Right lobe of liver (tissue), 6 donors: Measurements from ENCODE around the gene CEMIP2. TPM values are rescaled to one million over a fixed set of nuclear protein-coding genes. Genes with fewer than 3 reads are reported as not detected.

Source experiments
- ATAC-seq, 4 donors: fragments of 200-7000 bp; cut with Tn5 transposase; one replicate each; pipeline ENCODE4 v1.9.1; 2020; ENCODE audit warnings: mild to moderate bottlenecking in 4 of 4, moderate library complexity in 4 of 4
- DNase-seq, 3 donors: peaks; one replicate each; pipeline ENCODE4 v3.0.0-alpha.2; 2020
- H3K27ac ChIP-seq, 3 donors: fragments of 200-600 bp; one replicate each; pipeline ENCODE4 v1.8.0; 2022
- H3K27me3 ChIP-seq, 2 donors: fragments of 200-600 bp; one replicate each; pipeline ENCODE4 v1.8.0; 2022
- H3K36me3 ChIP-seq, 4 donors: fragments of 200-600 bp; sonication (generic) in 1 of 4; one replicate each; pipeline versions ENCODE4 v1.5.1 to v1.8.0; 2017 to 2022; ENCODE audit warnings: control low read depth in 1 of 4
- H3K4me1 ChIP-seq, 4 donors: fragments of 200-600 bp; sonication (generic) in 1 of 4; one replicate each; pipeline versions ENCODE4 v1.5.1 to v1.8.0; 2017 to 2022; ENCODE audit warnings: control low read depth in 1 of 4
- H3K4me3 ChIP-seq, 3 donors: fragments of 200-600 bp; one replicate each; pipeline ENCODE4 v1.8.0; 2022
- H3K9me3 ChIP-seq, 4 donors: fragments of 200-600 bp; sonication (generic) in 1 of 4; one replicate each; pipeline versions ENCODE4 v1.5.1 to v1.8.0; 2017 to 2022; ENCODE audit warnings: control low read depth in 1 of 4
- POLR2A ChIP-seq: fragments of 450-650 bp; IDR thresholded peaks from one replicate; pipeline ENCODE4 v1.6.1; 2017; ENCODE audit warnings: antibody characterized with exemption, mild to moderate bottlenecking
- WGBS: methylation state at CpG from one replicate; pipeline ENCODE4 v1.1.6; 2018; ENCODE audit warnings: low coverage, low lambda C conversion rate; ENCODE audit not compliant: insufficient coverage; ENCODE audit errors: missing lambda C conversion rate; 5-methylcytosine and 5-hydroxymethylcytosine counted together
- intact Hi-C, 2 donors: fragments of 100-400 bp; cut with DNase I; formaldehyde crosslinking; loops; one replicate each; pipeline versions ENCODE4 v1.11.2 to v1.14.1; 2022
- total RNA-seq, 6 experiments: library from RNA; depleted of rRNA in 2 of 6; stranded (reverse); fragments of >200 nt in 2 of 6; fragmentation: NEBNext Ultra II Directional in 3 of 6; extraction: Animal tissue kit (Norgen Biotek cat#: 25700) in 3 of 6; gene quantifications; one replicate each; pipeline versions ENCODE4 v1.1.0 to v1.2.4, GENCODE V29; 2016 to 2023
- TF ChIP-seq, protein P1 (sequence below), 4 donors: fragments of 200-600 bp in 3 of 4; fragments of 450-650 bp in 1 of 4; IDR thresholded peaks; one replicate each; pipeline versions ENCODE4 v1.5.1 to v1.8.0; 2016 to 2022; ENCODE audit warnings: antibody characterized with exemption in 4 of 4, mild to moderate bottlenecking in 2 of 4
- donor health status: DM: no; HTN: yes; CAD: no.
- donor health status: DM: no; HTN: no; CAD: no.
- donor health status: DM: no; HTN: no; CAD: no.
- donor health status: DM: no; HTN: yes; CAD: no.
- donor health status: DM: no; HTN: yes; CAD: no.

The CEMIP2 gene
- total RNA-seq, 6 experiments from 2014 or later: 40.9 to 92.8 (median 56.5) TPM

DNA sequence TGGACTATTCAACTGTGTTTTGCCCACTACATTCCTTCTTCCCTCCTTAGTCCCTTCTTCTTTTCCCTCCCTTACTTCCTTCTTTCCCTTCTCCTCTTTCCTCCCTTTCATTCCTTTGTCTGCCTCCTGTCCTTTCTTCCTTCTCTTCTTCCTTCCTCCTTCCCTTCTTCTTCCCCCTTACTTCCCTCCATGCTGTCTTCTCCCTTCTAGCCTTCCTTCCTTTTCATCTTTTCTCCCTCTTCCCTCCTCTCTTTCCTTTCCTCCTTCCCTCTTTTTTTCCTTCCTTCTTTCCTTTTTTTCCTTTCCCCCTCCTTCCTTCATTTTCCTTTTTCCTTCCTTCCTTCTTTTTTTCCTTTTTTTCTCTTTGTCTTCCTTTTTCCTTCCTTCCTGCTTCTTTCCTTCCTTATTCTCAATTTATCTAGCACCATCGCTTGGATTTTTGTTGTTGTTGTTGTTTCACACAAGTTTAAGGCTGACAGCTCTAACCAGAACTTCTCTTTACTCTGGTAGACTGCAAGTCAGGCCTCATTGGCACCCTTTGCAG, 123.4 kb downstream of the CEMIP2 start:
- no peaks in the 10 kb centered on the region for H3K27me3 ChIP-seq
- H3K36me3 ChIP-seq: no peaks in the 10 kb centered on the region
- H3K9me3 ChIP-seq: no peaks in the 10 kb centered on the region
- H3K4me1 ChIP-seq: peaks cover 0 to 3% (median 2%) of the 10 kb centered on the region in 4 donors
- no peak for ATAC-seq
- whole genome bisulfite sequencing: 57% methylated on average over 1 of the region's 1 CpG
- intact Hi-C loops: no loop called here
- DNase-seq: no peak
- no peak for TF ChIP-seq POLR2A
- TF ChIP-seq, protein P1, sequence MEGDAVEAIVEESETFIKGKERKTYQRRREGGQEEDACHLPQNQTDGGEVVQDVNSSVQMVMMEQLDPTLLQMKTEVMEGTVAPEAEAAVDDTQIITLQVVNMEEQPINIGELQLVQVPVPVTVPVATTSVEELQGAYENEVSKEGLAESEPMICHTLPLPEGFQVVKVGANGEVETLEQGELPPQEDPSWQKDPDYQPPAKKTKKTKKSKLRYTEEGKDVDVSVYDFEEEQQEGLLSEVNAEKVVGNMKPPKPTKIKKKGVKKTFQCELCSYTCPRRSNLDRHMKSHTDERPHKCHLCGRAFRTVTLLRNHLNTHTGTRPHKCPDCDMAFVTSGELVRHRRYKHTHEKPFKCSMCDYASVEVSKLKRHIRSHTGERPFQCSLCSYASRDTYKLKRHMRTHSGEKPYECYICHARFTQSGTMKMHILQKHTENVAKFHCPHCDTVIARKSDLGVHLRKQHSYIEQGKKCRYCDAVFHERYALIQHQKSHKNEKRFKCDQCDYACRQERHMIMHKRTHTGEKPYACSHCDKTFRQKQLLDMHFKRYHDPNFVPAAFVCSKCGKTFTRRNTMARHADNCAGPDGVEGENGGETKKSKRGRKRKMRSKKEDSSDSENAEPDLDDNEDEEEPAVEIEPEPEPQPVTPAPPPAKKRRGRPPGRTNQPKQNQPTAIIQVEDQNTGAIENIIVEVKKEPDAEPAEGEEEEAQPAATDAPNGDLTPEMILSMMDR (IDR thresholded peaks at IDR 0.05): no peak
- H3K4me3 ChIP-seq: no peak overlapping the region
- no peak overlapping the region for H3K27ac ChIP-seq

DNA sequence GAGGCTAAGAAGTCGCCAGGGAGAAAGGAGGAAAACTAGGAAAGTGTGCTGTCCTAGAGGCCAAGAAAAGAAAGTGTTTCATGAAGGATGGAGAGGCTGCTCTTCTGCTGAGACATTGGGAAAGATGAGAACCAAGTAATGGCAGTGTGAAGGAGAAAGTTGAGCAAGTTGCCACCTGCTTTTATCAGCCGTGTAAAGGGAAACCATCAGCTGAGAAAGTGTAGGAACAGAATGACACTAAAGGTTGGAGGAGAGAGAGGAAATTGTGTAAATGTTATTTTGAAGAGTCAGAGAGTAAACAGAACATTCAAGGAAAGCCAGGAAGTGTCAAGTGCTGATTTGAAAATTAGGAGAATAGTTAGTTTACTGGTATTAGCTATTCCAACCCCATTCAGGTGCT, 125.0 kb downstream of the CEMIP2 start:
- WGBS: 47% methylated on average over 2 of the region's 2 CpGs
- Histone ChIP-seq H3K9me3 (no peaks in the 10 kb centered on the region), H3K36me3 (no peaks in the 10 kb centered on the region), H3K27me3 (no peaks in the 10 kb centered on the region), H3K27ac (no peak overlapping the region), H3K4me1 (peaks cover 0 to 3% (median 2%) of the 10 kb centered on the region in 4 donors), H3K4me3 (no peak overlapping the region)
- ATAC-seq: peak in 1 of 4 donors; percentile 22
- intact Hi-C loops: no loop called here
- TF ChIP-seq, protein P1 (IDR thresholded peaks at IDR 0.05): no peak
- no peak for TF ChIP-seq POLR2A
- DNase-seq: no peak

DNA sequence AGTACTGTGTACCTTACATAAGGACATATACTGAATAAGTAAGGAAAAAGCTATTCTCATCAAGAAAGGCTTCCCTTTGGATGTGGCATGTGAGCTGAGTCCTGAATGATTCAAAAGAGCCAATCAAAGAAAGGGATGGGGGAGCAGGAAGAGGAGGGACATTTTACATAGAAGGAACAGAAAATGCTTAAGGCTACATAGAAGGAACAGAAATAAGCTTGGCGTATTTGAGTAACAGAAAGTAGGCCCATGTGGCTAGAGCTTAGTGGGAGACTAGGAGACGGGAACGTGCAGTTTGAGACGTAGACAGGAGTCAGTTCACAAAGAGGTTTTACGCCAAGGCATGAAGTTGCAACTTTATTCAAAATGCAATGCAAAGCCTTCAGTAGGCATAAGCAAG, 126.3 kb downstream of the CEMIP2 start:
- H3K4me1 ChIP-seq: peaks cover 0 to 3% (median 0%) of the 10 kb centered on the region in 4 donors
- no peaks in the 10 kb centered on the region for H3K9me3 ChIP-seq
- H3K4me3 ChIP-seq: no peak overlapping the region
- intact Hi-C loops: no loop called here
- H3K27ac ChIP-seq: peak overlapping the region in 1 of 3 donors; percentile 50
- ATAC-seq: peak in 2 of 4 donors; percentile 8 to 43
- TF ChIP-seq POLR2A: peak; percentile 14
- TF ChIP-seq, protein P1 (IDR thresholded peaks at IDR 0.05): no peak
- WGBS: 82% methylated on average over 5 of the region's 5 CpGs
- no peak for DNase-seq
- H3K36me3 ChIP-seq: no peaks in the 10 kb centered on the region
- H3K27me3 ChIP-seq: no peaks in the 10 kb centered on the region

DNA sequence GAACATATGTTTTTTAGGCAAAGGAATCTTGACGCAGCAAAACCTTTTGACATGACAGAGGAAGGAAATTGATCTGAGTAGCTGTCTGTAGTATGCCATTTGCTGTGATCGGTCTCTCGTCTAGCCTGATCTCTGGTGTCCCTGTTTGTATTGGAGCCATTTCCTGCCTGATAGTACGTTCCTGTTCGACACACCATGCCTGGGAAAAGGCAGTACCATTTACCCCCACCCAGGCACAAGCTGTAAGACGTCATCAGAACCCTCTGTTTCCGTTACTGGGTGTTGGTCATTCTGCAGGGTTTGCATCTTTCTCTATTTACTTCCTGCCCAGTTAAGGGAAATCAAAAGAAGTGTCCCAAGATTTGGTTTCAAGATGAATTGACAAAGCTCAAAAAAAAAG, 129.7 kb downstream of the CEMIP2 start:
- no peaks in the 10 kb centered on the region for H3K9me3 ChIP-seq
- H3K4me1 ChIP-seq: no peaks in the 10 kb centered on the region
- TF ChIP-seq POLR2A: no peak
- TF ChIP-seq, protein P1 (IDR thresholded peaks at IDR 0.05): no peak
- DNase-seq: peak in 1 of 3 donors; percentile 50
- 54% methylated on average over 7 of the region's 7 CpGs for WGBS
- no peaks in the 10 kb centered on the region for H3K36me3 ChIP-seq
- H3K27ac ChIP-seq: peak overlapping the region in 2 of 3 donors; percentile 11 to 18
- H3K4me3 ChIP-seq: no peak overlapping the region
- peak; percentile 80 to 85 (median 82) for ATAC-seq
- intact Hi-C loops: no loop called here
- no peaks in the 10 kb centered on the region for H3K27me3 ChIP-seq
